Measurements from ENCODE around the gene ASCC1. TPM values are rescaled to one million over a fixed set of nuclear protein-coding genes. Genes with fewer than 3 reads are reported as not detected.

Gene ASCC1
- total and polyA plus RNA-seq, 2 experiments from 2014 or later = 13.7 to 37.2 TPM

GRCh38 chr10:72095195-72095594, 120.9 kb downstream of the ASCC1 start (continued):
- TF ChIP-seq ZNF462 (CRISPR knock-in tag; IDR thresholded peaks at IDR 0.05) = no peak

GRCh38 chr10:72094574-72094973, 121.5 kb downstream of the ASCC1 start:
- Mint-ChIP-seq H3K27me3 (ENCODE audit: insufficient read depth, low read depth, poor library complexity) (peaks cover 9% of the 10 kb centered on the region), H3K36me3 (ENCODE audit: low read depth) (peaks cover 3% of the 10 kb centered on the region; the same call in 2 of the 3 replicates), H3K4me1 (peaks cover 10% of the 10 kb centered on the region), H3K4me3 (no peak overlapping the region), H3K27ac (no peak overlapping the region), H3K9me3 (no peaks in the 10 kb centered on the region)
- no peaks in the 10 kb centered on the region for H3K36me3 ChIP-seq (ENCODE audit: insufficient read depth)
- H3K79me2 ChIP-seq (replicated peaks; ENCODE audit: insufficient read depth) = no peaks in the 10 kb centered on the region
- H3K9me2 ChIP-seq (ENCODE audit: insufficient read depth) = no peaks in the 10 kb centered on the region
- H3F3A ChIP-seq (replicated peaks; ENCODE audit: low read depth) = 0 out of 2 replicates have a peak, but pooled peaks cover 3% of the 10 kb centered on the region
- H2AFZ ChIP-seq = no peak overlapping the region
- ATAC-seq (no peak), DNase-seq (ENCODE audit: low spot score) (no peak)
- no peak overlapping the region for H3K4me2 ChIP-seq
- peaks cover 4% of the 10 kb centered on the region; the same call in 1 of the 2 replicates for H3K4me1 ChIP-seq (ENCODE audit: insufficient read depth)
- H3K4me3 ChIP-seq = no peak overlapping the region
- no peaks in the 10 kb centered on the region for H4K20me1 ChIP-seq (replicated peaks; ENCODE audit: insufficient read depth)
- H3K27me3 ChIP-seq (ENCODE audit: insufficient read depth) = peaks cover 11% of the 10 kb centered on the region
- no peak overlapping the region for H3K27ac ChIP-seq (ENCODE audit: low read depth)
- TF ChIP-seq ZNF462 (CRISPR knock-in tag; IDR thresholded peaks at IDR 0.05) = no peak
- no peak for TF ChIP-seq CTCF (conservative IDR thresholded peaks at IDR 0.05; ENCODE audit: low read depth in 2 of 2)
- TF ChIP-seq ZNF114 (CRISPR knock-in tag; IDR thresholded peaks at IDR 0.05) = no peak
- TF ChIP-seq ZNF331 (CRISPR knock-in tag; IDR thresholded peaks at IDR 0.05; ENCODE audit: low read depth) = no peak
- TF ChIP-seq EZH2phosphoT487 (IDR thresholded peaks at IDR 0.05; ENCODE audit: unreplicated experiment) = no peak
- no peak for TF ChIP-seq EZH2 (IDR thresholded peaks at IDR 0.05; ENCODE audit: low read depth, unreplicated experiment)
- TF ChIP-seq JUNB (IDR thresholded peaks at IDR 0.05; ENCODE audit: unreplicated experiment) = no peak
- TF ChIP-seq POLR2AphosphoS5 (IDR thresholded peaks at IDR 0.05; ENCODE audit: low read depth) = no peak

Measured in GM23338 (cell line).